Measurements from ENCODE around the gene LILRB2. TPM values are rescaled to one million over a fixed set of nuclear protein-coding genes. Genes with fewer than 3 reads are reported as not detected.
"Not testable (repeated sequence)": the region's sequence is repeated elsewhere in the genome, so short reads cannot be mapped to it uniquely, and the experiment has no call there.

Gene LILRB2
- total and polyA plus RNA-seq, 2 donors (not counting 3 experiments of a cell fraction or from before 2014, with no cell fraction given): not detected

- H3K4me2 ChIP-seq (ENCODE audit: insufficient read depth, low read length); H3K27ac ChIP-seq (ENCODE audit: insufficient read depth, low read depth, low read length); POLR2A ChIA-PET; H4K20me1 ChIP-seq (replicated peaks; ENCODE audit: control insufficient read depth, extremely low read depth, insufficient read depth, low read length); CTCF ChIA-PET; dilution Hi-C loops (cut with MboI; ENCODE audit: extremely low pct_ligation_motif_present, low sequenced_read_pairs); BruUV-seq (replicated peaks); DNase-seq (ENCODE audit: low read depth, low spot score); H3K9me3 ChIP-seq (replicated peaks; ENCODE audit: control insufficient read depth, insufficient read depth, low read length); H3K27me3 ChIP-seq (ENCODE audit: control insufficient read depth in 2 of 2, insufficient read depth in 2 of 2, low read length in 2 of 2); H3K4me3 ChIP-seq (replicated peaks in 1 of 3; ENCODE audit: insufficient read depth in 1 of 3, low read depth in 1 of 3, low read length in 3 of 3); H3K4me1 ChIP-seq (ENCODE audit: control insufficient read depth, extremely low read depth, insufficient read depth, low read length); H3K36me3 ChIP-seq (ENCODE audit: control insufficient read depth in 2 of 2, extremely low read depth in 1 of 2, insufficient read depth in 2 of 2, low read length in 2 of 2); H2AFZ ChIP-seq (ENCODE audit: low read depth, low read length); H3K79me2 ChIP-seq (ENCODE audit: control insufficient read depth, insufficient read depth, low read length); intact Hi-C loops (cut with micrococcal nuclease); FAIRE-seq; H3K9me1 ChIP-seq (replicated peaks; ENCODE audit: control insufficient read depth, extremely low read depth, insufficient read depth, low read length); H3K9ac ChIP-seq (replicated peaks; ENCODE audit: extremely low read depth, insufficient read depth, low read length): not testable (repeated sequence)
Observed at GRCh38 chr19:54280025-54280424, 885 bp downstream of the LILRB2 start.

GRCh38 chr19:54279406-54279962 lies 1.4 kb downstream of the LILRB2 start:
- Histone ChIP-seq H3K27me3 (ENCODE audit: control insufficient read depth in 2 of 2, insufficient read depth in 2 of 2, low read length in 2 of 2) (peaks cover 1 to 6% of the 10 kb centered on the region in 2 experiments), H3K4me3 (replicated peaks in 1 of 3; ENCODE audit: insufficient read depth in 1 of 3, low read depth in 1 of 3, low read length in 3 of 3) (no peak overlapping the region), H3K79me2 (ENCODE audit: control insufficient read depth, insufficient read depth, low read length) (no peaks in the 10 kb centered on the region), H3K9ac (replicated peaks; ENCODE audit: extremely low read depth, insufficient read depth, low read length) (no peak overlapping the region), H3K36me3 (ENCODE audit: control insufficient read depth in 2 of 2, extremely low read depth in 1 of 2, insufficient read depth in 2 of 2, low read length in 2 of 2) (no peaks in the 10 kb centered on the region), H3K9me1 (replicated peaks; ENCODE audit: control insufficient read depth, extremely low read depth, insufficient read depth, low read length) (no peaks in the 10 kb centered on the region), H4K20me1 (replicated peaks; ENCODE audit: control insufficient read depth, extremely low read depth, insufficient read depth, low read length) (no peaks in the 10 kb centered on the region), H3K4me1 (ENCODE audit: control insufficient read depth, extremely low read depth, insufficient read depth, low read length) (no peaks in the 10 kb centered on the region), H2AFZ (ENCODE audit: low read depth, low read length) (no peak overlapping the region), H3K9me3 (replicated peaks; ENCODE audit: control insufficient read depth, insufficient read depth, low read length) (no peaks in the 10 kb centered on the region), H3K27ac (ENCODE audit: insufficient read depth, low read depth, low read length) (no peak overlapping the region), H3K4me2 (ENCODE audit: insufficient read depth, low read length) (no peak overlapping the region)
- DNase-seq (ENCODE audit: low read depth, low spot score) (no peak), FAIRE-seq (no peak)
- POLR2A ChIA-PET: no interaction called here
- intact Hi-C loops (cut with micrococcal nuclease) (no loop called here), dilution Hi-C loops (cut with MboI; ENCODE audit: extremely low pct_ligation_motif_present, low sequenced_read_pairs) (no loop called here)
- CTCF ChIA-PET: interaction anchor here (2.2 kb wide), 1 partner anchor 13 kb away, joined by 7 read pairs; no protein-coding TSS in a partner anchor
- TF ChIP-seq GATA2 (IDR thresholded peaks at IDR 0.05; ENCODE audit: insufficient read depth, insufficient read length, low read depth, low read length) (no peak), EZH2 (IDR thresholded peaks at IDR 0.05; ENCODE audit: borderline replicate concordance, low read depth, low read length, severe bottlenecking) (no peak), JUN (IDR thresholded peaks at IDR 0.05; ENCODE audit: borderline replicate concordance, insufficient read depth, insufficient read length, low read depth) (no peak), CTCF (IDR thresholded peaks at IDR 0.05; ENCODE audit: extremely low read depth in 1 of 2, insufficient read depth in 1 of 2, low read depth in 1 of 2, low read length in 2 of 2) (no peak), POLR2A (IDR thresholded peaks at IDR 0.05; ENCODE audit: low read depth, low read length) (no peak), MAX (IDR thresholded peaks at IDR 0.05; ENCODE audit: insufficient read depth, insufficient read length) (no peak), POLR2AphosphoS5 (IDR thresholded peaks at IDR 0.05; ENCODE audit: insufficient read depth, low read depth, low read length) (no peak), MYC (IDR thresholded peaks at IDR 0.05; ENCODE audit: low read depth, low read length) (no peak), FOS (IDR thresholded peaks at IDR 0.05; ENCODE audit: borderline replicate concordance, insufficient read depth, low read length) (no peak)
- BruUV-seq (replicated peaks): no TSS peak

All from endothelial cell of umbilical vein (primary cell).